GM13976 (cell line): ENCODE data around the gene CYTH1.
"Not testable (repeated sequence)": the region's sequence is repeated elsewhere in the genome, so short reads cannot be mapped to it uniquely, and the experiment has no call there.

Source experiments
- DNase-seq: peaks from one replicate; pipeline ENCODE4 v3.0.0; 2012; ENCODE audit warnings: low spot score
- CTCF ChIP-seq: IDR thresholded peaks from 2 replicates; pipeline ENCODE4 v1.5.1; 2012; ENCODE audit warnings: borderline replicate concordance, mild to moderate bottlenecking; ENCODE audit not compliant: insufficient read depth; ENCODE audit errors: extremely low read depth, missing control alignments, control extremely low read depth
- in situ Hi-C: fragments of 300-500 bp; cut with MboI; formaldehyde crosslinking; loops from one replicate; pipeline ENCODE4 v1.12.0; 2022; ENCODE audit warnings: low sequenced_read_pairs, mixed read lengths, inconsistent platforms; ENCODE audit not compliant: unreplicated experiment

The CYTH1 gene

GRCh38 chr17:78759969-78760352 lies 22.1 kb downstream of the CYTH1 start:
- no peak for DNase-seq
- in situ Hi-C loops, result no loop called here
- TF ChIP-seq CTCF, result no peak

- no peak for TF ChIP-seq CTCF
- peak; percentile 54 for DNase-seq
- in situ Hi-C loops, result no loop called here
These were observed 22.7 kb downstream of the CYTH1 start for GRCh38 chr17:78759203-78759968.

GRCh38 chr17:78753316-78754250 lies 28.5 kb downstream of the CYTH1 start:
- no peak for DNase-seq
- TF ChIP-seq CTCF, result no peak
- in situ Hi-C loops, result no loop called here

- in situ Hi-C loops, result no loop called here
- no peak for DNase-seq
- TF ChIP-seq CTCF, result no peak
These were observed 30.5 kb downstream of the CYTH1 start for GRCh38 chr17:78751447-78752161.

GRCh38 chr17:78751000-78751399 lies 31.1 kb downstream of the CYTH1 start:
- DNase-seq, in situ Hi-C loops: not testable (repeated sequence)

GRCh38 chr17:78748730-78749317 lies 33.2 kb downstream of the CYTH1 start:
- in situ Hi-C loops, result no loop called here
- no peak for TF ChIP-seq CTCF
- DNase-seq, result no peak
